Astrocyte (in vitro differentiated cells and primary cell): Measurements from ENCODE around the gene SUN2. TPM values are rescaled to one million over a fixed set of nuclear protein-coding genes. Genes with fewer than 3 reads are reported as not detected.

Experiments
- DNase-seq: peaks from one replicate; pipeline ENCODE4 v3.0.0-alpha.2; 2010; ENCODE audit warnings: low read depth
- FAIRE-seq: peaks from 2 replicates; lab custom pipeline; 2011; peaks lifted over from hg19 to GRCh38; lab: Jason Lieb, UNC
- H2AFZ ChIP-seq: 2 replicates; pipeline ENCODE4 v1.6.0; 2012; ENCODE audit warnings: low read depth, low read length, inconsistent platforms
- H3K27ac ChIP-seq: 2 replicates; pipeline ENCODE4 v1.5.1; 2011; ENCODE audit warnings: low read depth, low read length, inconsistent platforms
- H3K27me3 ChIP-seq: 2 replicates; pipeline ENCODE4 v1.6.0; 2011; ENCODE audit warnings: low read length, inconsistent platforms; ENCODE audit not compliant: insufficient read depth
- H3K36me3 ChIP-seq: 2 replicates; pipeline ENCODE4 v1.5.1; 2011; ENCODE audit warnings: low read length, inconsistent platforms; ENCODE audit not compliant: insufficient read depth
- H3K4me1 ChIP-seq: 2 replicates; pipeline ENCODE4 v1.5.1; 2011; ENCODE audit warnings: low read length, inconsistent platforms; ENCODE audit not compliant: insufficient read depth
- H3K4me2 ChIP-seq: 2 replicates; pipeline ENCODE4 v1.6.0; 2012; ENCODE audit warnings: low read length, inconsistent platforms
- H3K4me3 ChIP-seq: 2 replicates; pipeline ENCODE4 v1.5.1; 2011; ENCODE audit warnings: low read depth, mild to moderate bottlenecking, low read length, inconsistent platforms; ENCODE audit not compliant: insufficient read depth
- H3K79me2 ChIP-seq: 2 replicates; pipeline ENCODE4 v1.6.0; 2012; ENCODE audit warnings: mild to moderate bottlenecking, low read length, inconsistent platforms; ENCODE audit not compliant: insufficient read depth
- H3K9ac ChIP-seq: 2 replicates; pipeline ENCODE4 v1.6.0; 2012; ENCODE audit warnings: mild to moderate bottlenecking, low read length, inconsistent platforms
- H3K9me3 ChIP-seq: 2 replicates; pipeline ENCODE4 v1.5.1; 2012; ENCODE audit warnings: low read depth, mild to moderate bottlenecking, low read length, inconsistent platforms; ENCODE audit not compliant: insufficient read depth
- H4K20me1 ChIP-seq: 2 replicates; pipeline ENCODE4 v1.6.0; 2012; ENCODE audit warnings: low read length, inconsistent platforms; ENCODE audit not compliant: insufficient read depth
- H3K27ac Mint-ChIP-seq: one replicate; pipeline ENCODE4 v1.8.0; 2021; ENCODE audit warnings: mild to moderate bottlenecking, mixed read lengths; ENCODE audit not compliant: unreplicated experiment
- H3K27me3 Mint-ChIP-seq: one replicate; pipeline ENCODE4 v1.8.0; 2021; ENCODE audit warnings: low read depth, mixed read lengths; ENCODE audit not compliant: unreplicated experiment
- H3K36me3 Mint-ChIP-seq: one replicate; pipeline ENCODE4 v1.8.0; 2021; ENCODE audit warnings: low read depth, mixed read lengths; ENCODE audit not compliant: unreplicated experiment
- H3K4me1 Mint-ChIP-seq: one replicate; pipeline ENCODE4 v1.8.0; 2021; ENCODE audit warnings: low read depth, mixed read lengths; ENCODE audit not compliant: unreplicated experiment
- H3K4me3 Mint-ChIP-seq: one replicate; pipeline ENCODE4 v1.8.0; 2021; ENCODE audit warnings: mild to moderate bottlenecking, moderate library complexity, mixed read lengths; ENCODE audit not compliant: unreplicated experiment
- H3K9me3 Mint-ChIP-seq: one replicate; pipeline ENCODE4 v1.8.0; 2021; ENCODE audit warnings: mild to moderate bottlenecking, mixed read lengths; ENCODE audit not compliant: unreplicated experiment
- EZH2 ChIP-seq: IDR thresholded peaks from 2 replicates; pipeline ENCODE4 v1.6.1; 2012; ENCODE audit warnings: mild to moderate bottlenecking, low read length, inconsistent platforms; ENCODE audit not compliant: insufficient read depth
- total RNA-seq: library from RNA; stranded (reverse); gene quantifications from 2 replicates; pipeline ENCODE4 v1.2.1, GENCODE V29; 2021
- TF ChIP-seq, protein P1 (sequence below): IDR thresholded peaks from 2 replicates; pipeline ENCODE4 v1.5.1; 2011; ENCODE audit warnings: low read depth, mild to moderate bottlenecking, inconsistent platforms, low read length, moderate library complexity; ENCODE audit not compliant: insufficient read depth

Gene SUN2
- total RNA-seq, 1 donor from 2014 or later, result 46.5 TPM

DNA sequence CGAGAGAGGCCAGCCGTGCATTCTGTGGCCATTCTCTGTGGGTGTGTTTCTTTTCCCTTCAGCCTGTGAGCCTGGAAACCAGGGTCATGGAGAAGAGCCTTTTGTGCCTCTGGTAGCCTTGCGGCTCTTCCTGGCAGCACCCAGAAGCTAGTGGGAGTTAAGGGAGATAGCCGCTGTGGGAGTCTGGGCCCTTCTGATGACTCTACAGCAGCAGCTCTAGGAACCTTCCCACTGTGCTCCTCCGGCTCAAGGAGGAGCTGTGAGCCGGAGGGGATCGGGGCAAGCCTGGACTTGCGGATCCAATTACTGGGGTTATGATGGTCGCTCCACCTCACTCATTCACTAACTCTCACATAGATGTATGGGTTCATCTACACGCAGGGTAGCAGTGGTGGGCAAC, 39.5 kb downstream of the SUN2 start:
- TF ChIP-seq, protein P1, sequence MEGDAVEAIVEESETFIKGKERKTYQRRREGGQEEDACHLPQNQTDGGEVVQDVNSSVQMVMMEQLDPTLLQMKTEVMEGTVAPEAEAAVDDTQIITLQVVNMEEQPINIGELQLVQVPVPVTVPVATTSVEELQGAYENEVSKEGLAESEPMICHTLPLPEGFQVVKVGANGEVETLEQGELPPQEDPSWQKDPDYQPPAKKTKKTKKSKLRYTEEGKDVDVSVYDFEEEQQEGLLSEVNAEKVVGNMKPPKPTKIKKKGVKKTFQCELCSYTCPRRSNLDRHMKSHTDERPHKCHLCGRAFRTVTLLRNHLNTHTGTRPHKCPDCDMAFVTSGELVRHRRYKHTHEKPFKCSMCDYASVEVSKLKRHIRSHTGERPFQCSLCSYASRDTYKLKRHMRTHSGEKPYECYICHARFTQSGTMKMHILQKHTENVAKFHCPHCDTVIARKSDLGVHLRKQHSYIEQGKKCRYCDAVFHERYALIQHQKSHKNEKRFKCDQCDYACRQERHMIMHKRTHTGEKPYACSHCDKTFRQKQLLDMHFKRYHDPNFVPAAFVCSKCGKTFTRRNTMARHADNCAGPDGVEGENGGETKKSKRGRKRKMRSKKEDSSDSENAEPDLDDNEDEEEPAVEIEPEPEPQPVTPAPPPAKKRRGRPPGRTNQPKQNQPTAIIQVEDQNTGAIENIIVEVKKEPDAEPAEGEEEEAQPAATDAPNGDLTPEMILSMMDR, result no peak
- TF ChIP-seq EZH2, result no peak
- Mint-ChIP-seq H3K27me3 (no peaks in the 10 kb centered on the region), H3K27ac (no peak overlapping the region), H3K9me3 (no peaks in the 10 kb centered on the region), H3K4me3 (no peak overlapping the region), H3K4me1 (peaks cover 42% of the 10 kb centered on the region), H3K36me3 (peaks cover 43% of the 10 kb centered on the region)
- H3K4me3 ChIP-seq, result no peak overlapping the region
- peaks cover 17% of the 10 kb centered on the region for H3K4me1 ChIP-seq
- no peaks in the 10 kb centered on the region for H3K9me3 ChIP-seq
- H3K9ac ChIP-seq, result no peak overlapping the region
- DNase-seq (no peak), FAIRE-seq (no peak)
- H2AFZ ChIP-seq, result no peak overlapping the region
- H3K79me2 ChIP-seq, result peaks cover 61% of the 10 kb centered on the region
- H4K20me1 ChIP-seq, result peaks cover 74% of the 10 kb centered on the region
- peaks cover 3% of the 10 kb centered on the region for H3K36me3 ChIP-seq
- no peak overlapping the region for H3K4me2 ChIP-seq
- H3K27ac ChIP-seq, result no peak overlapping the region
- H3K27me3 ChIP-seq, result no peaks in the 10 kb centered on the region

DNA sequence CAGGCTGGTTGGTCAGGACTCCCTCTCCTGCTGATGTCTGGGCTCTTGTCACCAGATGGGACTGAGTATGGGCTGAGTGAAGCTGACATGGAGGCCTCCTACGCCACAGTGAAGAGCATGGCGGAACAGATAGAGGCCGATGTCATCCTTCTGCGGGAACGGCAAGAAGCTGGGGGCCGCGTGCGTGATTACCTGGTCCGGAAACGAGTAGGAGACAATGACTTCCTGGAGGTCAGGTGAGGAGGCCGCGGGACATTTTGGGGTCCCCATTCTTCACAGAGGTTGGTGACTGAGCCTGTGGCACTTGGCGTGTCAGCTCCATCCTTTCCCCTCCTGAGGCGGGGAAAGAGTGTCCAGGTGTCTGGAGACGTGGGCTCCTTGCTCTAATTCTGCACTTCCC, 39.9 kb downstream of the SUN2 start:
- Histone ChIP-seq H3K79me2 (peaks cover 65% of the 10 kb centered on the region), H2AFZ (no peak overlapping the region), H3K36me3 (peaks cover 3% of the 10 kb centered on the region), H3K4me3 (no peak overlapping the region), H3K27ac (no peak overlapping the region), H3K9me3 (no peaks in the 10 kb centered on the region), H3K9ac (no peak overlapping the region), H4K20me1 (peaks cover 77% of the 10 kb centered on the region), H3K27me3 (no peaks in the 10 kb centered on the region), H3K4me1 (peaks cover 17% of the 10 kb centered on the region), H3K4me2 (no peak overlapping the region)
- H3K27me3 Mint-ChIP-seq, result no peaks in the 10 kb centered on the region
- no peaks in the 10 kb centered on the region for H3K9me3 Mint-ChIP-seq
- H3K36me3 Mint-ChIP-seq, result peaks cover 45% of the 10 kb centered on the region
- no peak overlapping the region for H3K4me3 Mint-ChIP-seq
- DNase-seq (no peak), FAIRE-seq (no peak)
- TF ChIP-seq, protein P1, result no peak
- TF ChIP-seq EZH2, result no peak
- peaks cover 42% of the 10 kb centered on the region for H3K4me1 Mint-ChIP-seq
- H3K27ac Mint-ChIP-seq, result no peak overlapping the region

DNA sequence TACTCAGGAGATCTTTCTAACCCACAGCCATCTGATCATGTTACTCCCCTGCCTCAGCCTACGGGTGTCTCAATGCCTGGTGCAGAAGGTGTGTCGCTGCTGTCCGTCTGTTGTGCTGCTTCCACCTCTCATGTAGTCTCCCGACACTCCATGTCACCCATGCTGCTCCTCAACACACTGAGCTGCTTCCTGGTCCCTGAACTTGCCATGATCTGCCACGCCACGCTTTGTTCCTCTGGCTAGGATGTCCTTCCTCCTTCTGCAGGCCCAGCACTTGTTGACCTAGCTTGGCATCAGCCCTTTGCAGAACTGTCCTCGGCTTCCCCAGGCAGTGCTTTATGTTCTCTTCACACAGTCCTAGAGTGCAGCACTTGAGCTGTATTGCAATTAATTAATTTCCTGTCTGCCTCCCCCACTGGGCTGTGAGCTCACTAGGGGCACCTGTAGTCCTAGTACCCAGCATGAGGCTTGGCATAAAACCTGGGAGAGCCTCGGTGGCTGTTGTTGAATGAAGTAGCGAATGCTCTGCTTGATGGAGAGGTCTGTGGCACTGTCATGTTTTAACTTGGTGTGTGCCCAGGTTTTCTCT, 40.5 kb downstream of the SUN2 start:
- Mint-ChIP-seq H3K36me3 (peaks cover 50% of the 10 kb centered on the region), H3K27ac (no peak overlapping the region), H3K4me3 (no peak overlapping the region), H3K9me3 (no peaks in the 10 kb centered on the region), H3K27me3 (no peaks in the 10 kb centered on the region), H3K4me1 (peaks cover 43% of the 10 kb centered on the region)
- H3K79me2 ChIP-seq, result peaks cover 68% of the 10 kb centered on the region
- H3K9ac ChIP-seq, result no peak overlapping the region
- no peak overlapping the region for H3K27ac ChIP-seq
- H2AFZ ChIP-seq, result no peak overlapping the region
- H3K4me1 ChIP-seq, result peaks cover 17% of the 10 kb centered on the region
- H3K36me3 ChIP-seq, result no peaks in the 10 kb centered on the region
- no peaks in the 10 kb centered on the region for H3K9me3 ChIP-seq
- H4K20me1 ChIP-seq, result peaks cover 77% of the 10 kb centered on the region
- no peaks in the 10 kb centered on the region for H3K27me3 ChIP-seq
- DNase-seq (no peak), FAIRE-seq (no peak)
- H3K4me3 ChIP-seq, result no peak overlapping the region
- no peak for TF ChIP-seq EZH2
- TF ChIP-seq, protein P1, result no peak
- H3K4me2 ChIP-seq, result no peak overlapping the region
